ENCODE measurements around the gene ITGB2. TPM values are rescaled to one million over a fixed set of nuclear protein-coding genes. Genes with fewer than 3 reads are reported as not detected.

Gene ITGB2
- total RNA-seq, 1 donor from 2014 or later, result 0.20 TPM

- DNase-seq (ENCODE audit: low read depth in 2 of 2), result no peak
Observed at GRCh38 chr21:44898851-44899767, 21.6 kb downstream of the ITGB2 start.

DNA sequence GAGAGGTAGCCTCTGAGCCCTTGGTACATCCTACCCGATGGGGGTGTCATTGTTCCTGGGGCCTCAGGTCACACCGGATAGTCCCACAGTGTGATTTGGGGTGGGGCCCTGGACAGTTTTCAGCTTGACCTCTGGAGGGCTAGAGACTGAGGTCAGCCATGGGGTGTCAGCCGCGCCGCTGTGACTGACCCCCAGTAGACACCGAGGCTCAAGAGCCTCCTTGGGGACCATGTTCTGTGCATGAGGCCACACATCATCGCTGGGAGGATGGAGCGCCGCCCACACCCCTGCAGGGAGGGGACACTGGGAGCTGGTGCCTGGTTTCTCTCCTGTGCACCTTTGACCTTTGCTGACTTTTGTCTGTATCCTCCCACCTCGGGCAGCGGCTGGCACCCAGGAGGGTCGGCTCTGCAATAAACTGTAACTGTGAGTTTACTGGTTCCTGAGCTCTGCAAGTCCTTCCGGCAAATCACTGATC, 22.6 kb downstream of the ITGB2 start:
- no peak for DNase-seq (ENCODE audit: low read depth in 2 of 2)

GRCh38 chr21:44897326-44898010, 23.2 kb downstream of the ITGB2 start:
- DNase-seq (ENCODE audit: low read depth in 2 of 2), result no peak

DNA sequence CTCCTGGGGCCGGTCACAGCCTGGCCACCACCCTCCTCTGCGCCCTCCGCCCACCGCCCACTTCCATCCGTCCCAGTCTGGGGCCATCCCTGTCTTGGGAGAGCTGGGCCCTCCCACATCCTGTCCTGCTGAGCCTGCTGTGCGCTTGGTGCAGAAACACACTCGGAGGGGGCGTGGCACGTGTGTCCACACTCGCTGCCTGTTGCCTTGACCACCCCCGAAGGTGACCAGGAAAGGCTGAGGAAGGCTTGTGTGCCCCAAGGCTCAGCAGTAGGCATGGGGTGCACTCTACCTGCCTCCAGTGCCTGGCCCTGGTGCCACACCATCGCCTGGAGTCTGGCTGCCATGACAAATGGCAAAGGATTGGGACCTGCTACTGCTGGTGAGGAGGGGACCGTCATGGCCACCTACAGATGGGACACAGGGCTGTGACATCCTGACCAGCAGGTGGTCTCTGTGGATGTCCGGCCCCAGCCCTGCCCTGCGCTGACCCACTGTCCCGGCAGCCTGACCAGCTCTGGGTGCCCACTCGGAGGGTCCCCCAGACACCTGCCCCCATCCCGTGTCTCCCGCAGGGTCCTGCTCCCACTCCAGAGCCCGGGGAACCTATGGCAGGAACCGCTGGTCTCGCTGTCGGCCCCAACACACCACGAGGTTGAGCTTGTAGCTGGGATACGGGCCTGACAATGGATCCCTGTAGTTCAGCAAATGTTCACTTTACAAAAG, 24.0 kb downstream of the ITGB2 start:
- DNase-seq (ENCODE audit: low read depth in 2 of 2), result no peak

- no peak for DNase-seq (ENCODE audit: low read depth in 2 of 2)
Observed at GRCh38 chr21:44895859-44896258, 24.8 kb downstream of the ITGB2 start.

GRCh38 chr21:44894687-44895302, 25.9 kb downstream of the ITGB2 start:
- no peak for DNase-seq (ENCODE audit: low read depth in 2 of 2)

- DNase-seq (ENCODE audit: low read depth in 2 of 2), result no peak
Observed at GRCh38 chr21:44893948-44894656, 26.6 kb downstream of the ITGB2 start.

- DNase-seq (ENCODE audit: low read depth in 2 of 2), result no peak
Observed at GRCh38 chr21:44893278-44893556, 27.5 kb downstream of the ITGB2 start.

DNA sequence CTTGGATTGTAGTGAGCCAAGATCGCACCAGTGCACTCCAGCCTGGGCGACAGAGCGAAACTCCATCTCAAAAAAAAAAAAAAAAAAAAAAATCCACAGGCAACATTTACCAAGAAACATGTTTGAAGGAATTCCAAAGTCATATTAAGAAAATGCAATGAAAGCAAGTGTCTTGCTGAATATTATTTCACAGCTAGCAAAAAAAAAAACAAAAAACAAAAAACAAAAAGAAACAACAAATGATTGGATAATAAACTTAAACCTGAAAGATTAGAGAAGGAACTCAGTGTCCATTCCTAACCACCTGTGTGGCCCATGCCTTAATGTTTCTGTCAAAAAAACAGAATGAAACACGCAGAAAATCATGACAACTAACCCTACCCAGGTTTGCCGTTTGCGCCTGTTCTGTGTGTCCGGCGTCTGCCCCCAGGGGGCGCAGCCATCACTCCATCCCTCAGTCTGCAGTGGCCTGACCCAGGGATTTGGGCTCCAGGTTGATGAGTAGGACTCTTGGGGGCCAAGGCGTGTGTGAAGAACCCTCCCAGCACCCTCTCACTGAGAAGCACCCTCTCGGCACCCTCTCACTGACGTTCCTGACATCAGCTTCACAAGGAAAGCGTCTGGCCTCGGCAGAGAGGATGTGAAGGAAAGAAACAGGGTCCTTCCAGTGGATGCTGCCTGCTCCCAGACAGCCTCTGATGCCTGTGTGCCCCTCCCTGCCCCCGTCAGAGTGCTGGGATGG, 28.0 kb downstream of the ITGB2 start:
- peak; percentile 48 to 73 for DNase-seq (ENCODE audit: low read depth in 2 of 2)

DNA sequence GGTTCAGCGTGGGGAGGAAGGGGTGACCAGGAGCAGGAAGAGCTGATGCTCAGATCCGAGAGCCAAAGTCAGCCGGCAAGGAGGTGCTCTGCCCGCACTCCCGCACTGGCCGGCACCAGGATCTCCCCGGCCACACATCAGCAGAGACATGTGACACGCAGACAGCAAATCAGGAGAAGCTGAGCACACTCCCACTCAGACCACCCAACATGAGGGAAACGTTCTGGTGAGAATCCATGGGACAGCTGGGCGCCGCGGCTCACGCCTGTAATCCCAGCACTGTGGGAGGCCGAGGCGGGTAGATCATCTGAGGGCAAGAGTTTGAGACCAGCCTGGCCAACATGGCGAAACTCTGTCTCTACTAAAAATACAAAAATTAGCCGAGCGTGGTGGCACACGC, 28.6 kb downstream of the ITGB2 start:
- DNase-seq (ENCODE audit: low read depth in 2 of 2), result no peak

GRCh38 chr21:44891631-44892031, 29.1 kb downstream of the ITGB2 start:
- no peak for DNase-seq (ENCODE audit: low read depth in 2 of 2)

- no peak for DNase-seq (ENCODE audit: low read depth in 2 of 2)
Observed at GRCh38 chr21:44890961-44891541, 29.6 kb downstream of the ITGB2 start.

GRCh38 chr21:44890338-44890931, 30.3 kb downstream of the ITGB2 start:
- DNase-seq (ENCODE audit: low read depth in 2 of 2), result no peak

GRCh38 chr21:44889625-44890337, 30.9 kb downstream of the ITGB2 start:
- DNase-seq (ENCODE audit: low read depth in 2 of 2), result no peak

- DNase-seq (ENCODE audit: low read depth in 2 of 2), result no peak
Observed at GRCh38 chr21:44888581-44889550, 31.8 kb downstream of the ITGB2 start.

DNA sequence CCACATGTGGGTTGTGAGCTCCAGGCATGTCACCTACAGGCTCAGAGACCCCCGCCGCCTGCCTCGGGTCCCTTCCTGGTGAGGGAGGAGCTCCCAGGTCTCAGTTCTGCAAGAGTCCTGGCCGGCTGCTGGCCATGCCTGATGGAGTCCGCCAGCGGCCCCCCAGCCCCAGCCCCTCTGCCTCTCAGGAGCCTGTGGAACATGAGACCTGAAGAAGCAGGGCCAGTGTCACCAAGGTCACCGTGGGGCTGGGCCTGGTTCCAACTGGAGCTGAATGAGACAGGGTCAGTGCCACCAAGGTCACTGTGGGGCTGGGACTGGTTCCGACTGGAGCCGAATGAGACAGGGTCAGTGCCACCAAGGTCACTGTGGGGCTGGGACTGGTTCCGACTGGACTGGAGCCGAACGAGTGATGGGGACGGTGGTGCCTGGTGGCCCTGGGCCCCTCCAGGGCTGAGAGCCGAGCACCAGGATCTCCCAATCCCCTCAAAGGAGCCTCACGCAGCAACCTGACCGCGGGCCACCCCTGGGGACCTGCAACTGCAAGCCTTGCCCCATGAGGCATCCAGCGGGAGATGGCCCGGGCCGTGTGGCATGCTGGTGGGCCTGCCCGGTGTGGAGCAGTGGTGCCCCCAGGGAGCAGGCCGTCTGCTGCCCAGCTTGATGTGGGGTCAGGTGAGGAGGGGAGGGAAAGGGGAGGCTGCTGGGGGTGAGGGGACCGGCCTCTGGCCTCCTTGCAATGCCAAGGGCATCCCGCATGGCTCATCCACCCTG, 32.7 kb downstream of the ITGB2 start:
- no peak for DNase-seq (ENCODE audit: low read depth in 2 of 2)

All from lung microvascular endothelial cell (primary cell).